Mesendoderm (in vitro differentiated cells): ENCODE data around the gene CUEDC2.
A peak's percentile ranks its signal among the peaks of the same experiment; 100 is the strongest.

Source experiments
- DNase-seq: peaks from one replicate; pipeline ENCODE4 v3.0.0; 2013
- H2AK5ac ChIP-seq: 2 replicates; pipeline ENCODE4 v1.6.1; 2013; ENCODE audit warnings: low read length, inconsistent platforms
- H2BK120ac ChIP-seq: 2 replicates; pipeline ENCODE4 v1.6.1; 2013; ENCODE audit warnings: low read depth, mild to moderate bottlenecking, low read length, moderate library complexity, mixed read lengths
- H2BK15ac ChIP-seq: replicated peaks from 2 replicates; pipeline ENCODE4 v1.6.1; 2013; ENCODE audit warnings: low read depth, mild to moderate bottlenecking, moderate library complexity
- H2BK5ac ChIP-seq: 2 replicates; pipeline ENCODE4 v1.6.1; 2013; ENCODE audit warnings: low read length, inconsistent platforms
- H3K18ac ChIP-seq: 2 replicates; pipeline ENCODE4 v1.6.1; 2013; ENCODE audit warnings: mild to moderate bottlenecking, low read length, mixed read lengths
- H3K23ac ChIP-seq: one replicate; pipeline ENCODE4 v1.6.1; 2013; ENCODE audit warnings: low read length
- H3K27ac ChIP-seq: 2 replicates; pipeline ENCODE4 v1.5.1; 2013; ENCODE audit warnings: low read depth, mild to moderate bottlenecking, inconsistent platforms, low read length, moderate library complexity
- H3K27me3 ChIP-seq: 2 replicates; pipeline ENCODE4 v1.6.1; 2013; ENCODE audit warnings: low read length, control low read depth, mild to moderate bottlenecking, inconsistent platforms; ENCODE audit not compliant: insufficient read depth, poor library complexity
- H3K36me3 ChIP-seq: 2 replicates; pipeline ENCODE4 v1.6.1; 2013; ENCODE audit warnings: low read length, inconsistent platforms; ENCODE audit not compliant: control insufficient read depth, insufficient read depth
- H3K4ac ChIP-seq: one replicate; pipeline ENCODE4 v1.6.1; 2013; ENCODE audit warnings: low read depth, mild to moderate bottlenecking, low read length, moderate library complexity
- H3K4me1 ChIP-seq: 2 replicates; pipeline ENCODE4 v1.6.1; 2013; ENCODE audit warnings: low read depth, low read length, inconsistent platforms; ENCODE audit not compliant: control insufficient read depth
- H3K4me2 ChIP-seq: 2 replicates; pipeline ENCODE4 v1.6.1; 2013; ENCODE audit warnings: low read length
- H3K4me3 ChIP-seq: 2 replicates; pipeline ENCODE4 v1.5.1; 2013; ENCODE audit warnings: mild to moderate bottlenecking, low read length
- H3K56ac ChIP-seq: one replicate; pipeline ENCODE4 v1.6.1; 2013; ENCODE audit warnings: low read length
- H3K79me1 ChIP-seq: 2 replicates; pipeline ENCODE4 v1.6.1; 2013; ENCODE audit warnings: low read length, inconsistent platforms
- H3K79me2 ChIP-seq: 2 replicates; pipeline ENCODE4 v1.6.1; 2013; ENCODE audit warnings: mild to moderate bottlenecking, low read length; ENCODE audit not compliant: control insufficient read depth, insufficient read depth
- H3K9ac ChIP-seq: 2 replicates; pipeline ENCODE4 v1.6.1; 2013; ENCODE audit warnings: low read length, inconsistent platforms
- H4K5ac ChIP-seq: one replicate; pipeline ENCODE4 v1.6.1; 2013; ENCODE audit warnings: low read length
- H4K8ac ChIP-seq: one replicate; pipeline ENCODE4 v1.6.1; 2013; ENCODE audit warnings: low read depth, mild to moderate bottlenecking, control low read depth, low read length, moderate library complexity
- WGBS: extraction: QIAGEN DNeasy Blood & Tissue Kit; methylation state at CpG from one replicate; pipeline ENCODE4 v1.1.7; 2013; ENCODE audit warnings: low lambda C conversion rate, missing lambda C conversion rate; ENCODE audit not compliant: insufficient coverage; ENCODE audit errors: extremely low coverage; 5-methylcytosine and 5-hydroxymethylcytosine counted together

CUEDC2 gene

DNA sequence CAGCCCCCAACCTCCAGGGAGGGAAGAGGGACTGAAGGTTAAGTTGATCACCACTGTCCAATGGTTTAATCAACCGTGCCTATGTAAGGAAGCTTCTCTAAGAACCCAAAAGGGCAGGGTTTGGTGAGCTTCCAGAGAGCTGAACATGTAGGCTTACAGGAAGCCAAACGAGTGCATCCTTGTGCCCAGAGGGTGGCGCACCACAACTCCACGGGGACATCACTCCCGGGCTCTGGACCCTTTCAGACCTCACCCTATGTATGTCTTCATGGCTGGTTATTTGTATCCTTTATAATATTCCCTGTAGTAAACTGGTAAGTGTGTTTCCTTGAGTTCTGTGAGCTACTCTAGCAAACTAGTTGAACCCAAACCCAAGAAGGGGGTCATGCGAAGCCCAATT lies 48.3 kb downstream of the CUEDC2 start:
- Histone ChIP-seq H3K36me3 (peaks cover 4% of the 10 kb centered on the region), H3K4ac (no peak overlapping the region), H2AK5ac (no peak overlapping the region), H4K8ac (no peak overlapping the region), H3K79me1 (no peaks in the 10 kb centered on the region), H3K4me1 (no peaks in the 10 kb centered on the region), H3K4me3 (no peak overlapping the region), H3K4me2 (no peak overlapping the region), H2BK120ac (no peak overlapping the region), H3K18ac (no peak overlapping the region), H3K56ac (no peak overlapping the region), H3K23ac (no peak overlapping the region), H3K27me3 (no peaks in the 10 kb centered on the region), H4K5ac (no peak overlapping the region), H3K9ac (no peak overlapping the region), H2BK15ac (no peak overlapping the region), H2BK5ac (no peak overlapping the region), H3K79me2 (no peaks in the 10 kb centered on the region), H3K27ac (no peak overlapping the region)
- DNase-seq, result peak; percentile 58
- WGBS, result no CpG with 5 or more reads among the region's 6 CpGs

DNA sequence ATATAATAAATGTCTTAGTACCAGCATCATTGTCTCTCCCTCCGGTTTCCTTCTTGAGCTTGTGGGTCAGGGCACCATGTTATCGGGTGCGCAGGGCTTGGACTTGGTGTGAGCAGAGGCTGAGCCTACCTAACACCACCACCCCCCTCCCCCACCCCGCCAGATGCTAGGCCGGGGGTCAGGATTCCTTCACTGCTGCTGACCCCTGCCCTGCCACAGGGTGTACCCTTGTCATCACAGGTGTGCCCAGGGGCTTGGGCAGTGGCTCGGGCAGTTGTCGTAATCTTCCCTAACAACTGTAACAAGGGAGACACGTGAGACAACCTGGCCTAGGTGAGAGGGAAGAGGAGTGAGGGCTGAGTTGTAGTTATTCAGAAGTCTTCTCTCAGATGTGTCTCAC lies 49.5 kb downstream of the CUEDC2 start:
- Histone ChIP-seq H3K27ac (no peak overlapping the region), H2BK15ac (no peak overlapping the region), H3K27me3 (no peaks in the 10 kb centered on the region), H3K4me2 (no peak overlapping the region), H3K23ac (no peak overlapping the region), H3K79me2 (no peaks in the 10 kb centered on the region), H3K36me3 (peaks cover 6% of the 10 kb centered on the region), H3K79me1 (no peaks in the 10 kb centered on the region), H3K4me3 (no peak overlapping the region), H3K9ac (no peak overlapping the region), H3K4ac (no peak overlapping the region), H2BK5ac (no peak overlapping the region), H4K5ac (no peak overlapping the region), H3K56ac (no peak overlapping the region), H3K4me1 (no peaks in the 10 kb centered on the region), H4K8ac (no peak overlapping the region), H3K18ac (no peak overlapping the region), H2BK120ac (no peak overlapping the region), H2AK5ac (no peak overlapping the region)
- no CpG with 5 or more reads among the region's 8 CpGs for WGBS
- DNase-seq, result no peak

DNA sequence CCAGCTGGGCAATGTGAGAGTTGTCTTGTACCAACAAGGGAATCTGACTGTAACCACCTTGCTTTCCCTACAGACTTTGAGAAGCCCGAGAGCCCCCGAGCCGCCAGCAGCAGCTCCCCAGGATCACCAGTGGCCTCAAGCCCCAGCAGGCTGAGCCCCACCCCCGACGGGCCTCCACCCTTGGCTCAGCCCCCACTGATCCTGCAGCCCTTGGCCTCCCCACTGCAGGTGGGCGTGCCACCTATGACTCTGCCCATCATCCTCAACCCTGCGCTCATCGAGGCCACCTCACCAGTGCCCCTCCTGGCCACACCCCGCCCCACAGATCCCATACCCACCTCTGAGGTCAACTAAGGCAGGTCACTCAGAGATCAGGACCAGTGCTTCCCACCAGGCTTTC lies 50.4 kb downstream of the CUEDC2 start:
- H4K8ac ChIP-seq, result no peak overlapping the region
- no peak overlapping the region for H3K23ac ChIP-seq
- no peak overlapping the region for H4K5ac ChIP-seq
- no peak overlapping the region for H2BK5ac ChIP-seq
- H2BK15ac ChIP-seq, result no peak overlapping the region
- no peak overlapping the region for H3K4me2 ChIP-seq
- WGBS, result no CpG with 5 or more reads among the region's 9 CpGs
- no peaks in the 10 kb centered on the region for H3K79me1 ChIP-seq
- H3K4ac ChIP-seq, result no peak overlapping the region
- H2BK120ac ChIP-seq, result no peak overlapping the region
- peaks cover 6% of the 10 kb centered on the region for H3K36me3 ChIP-seq
- no peak for DNase-seq
- H3K27ac ChIP-seq, result no peak overlapping the region
- H3K4me3 ChIP-seq, result no peak overlapping the region
- H2AK5ac ChIP-seq, result no peak overlapping the region
- H3K9ac ChIP-seq, result no peak overlapping the region
- H3K27me3 ChIP-seq, result no peaks in the 10 kb centered on the region
- no peaks in the 10 kb centered on the region for H3K4me1 ChIP-seq
- H3K56ac ChIP-seq, result no peak overlapping the region
- no peak overlapping the region for H3K18ac ChIP-seq
- no peaks in the 10 kb centered on the region for H3K79me2 ChIP-seq

DNA sequence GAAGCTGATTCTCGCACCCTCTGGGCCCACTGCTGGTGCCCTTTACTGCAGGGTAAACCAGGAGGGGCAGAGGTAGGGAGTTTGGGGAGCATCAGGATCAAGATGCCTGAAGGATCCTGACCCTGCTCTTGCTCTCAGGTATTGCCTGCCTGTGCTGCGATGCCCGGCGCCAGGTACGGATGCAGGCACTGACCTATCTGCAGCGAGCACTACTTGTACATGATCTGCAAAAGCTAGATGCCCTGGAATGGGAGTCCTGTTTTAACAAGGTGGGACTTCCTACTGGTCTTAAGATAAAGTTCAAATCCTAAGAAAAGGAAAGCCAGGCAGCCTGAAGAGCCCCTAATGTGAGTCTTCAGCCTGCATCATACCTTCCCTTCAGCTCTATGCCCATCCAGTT lies 53.0 kb downstream of the CUEDC2 start:
- no peak overlapping the region for H3K18ac ChIP-seq
- no CpG with 5 or more reads among the region's 6 CpGs for WGBS

DNA sequence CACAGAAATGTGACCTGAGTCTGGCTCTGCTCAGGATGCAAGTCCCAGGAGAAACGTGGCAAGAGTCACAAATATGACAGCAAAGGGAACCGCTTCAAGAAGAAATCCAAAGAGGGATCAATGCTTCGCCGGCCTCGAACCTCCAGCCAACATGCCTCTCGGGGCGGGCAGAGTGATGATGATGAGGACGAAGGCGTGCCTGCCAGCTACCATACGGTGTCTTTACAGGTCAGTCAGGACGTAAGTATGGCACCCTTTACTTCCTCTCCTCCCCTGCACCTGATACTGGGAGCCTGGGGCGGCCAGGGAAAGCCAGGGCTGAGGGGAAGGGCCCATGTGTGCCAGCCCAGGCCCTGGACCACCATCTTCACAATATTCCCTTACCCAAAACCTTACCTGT lies 55.5 kb downstream of the CUEDC2 start:
- H3K9ac ChIP-seq, result no peak overlapping the region
- no peaks in the 10 kb centered on the region for H3K27me3 ChIP-seq
- H2BK15ac ChIP-seq, result no peak overlapping the region
- H2BK5ac ChIP-seq, result no peak overlapping the region
- H3K4me1 ChIP-seq, result no peaks in the 10 kb centered on the region
- no peak overlapping the region for H3K27ac ChIP-seq
- no peak overlapping the region for H3K18ac ChIP-seq
- no peaks in the 10 kb centered on the region for H3K79me1 ChIP-seq
- H3K36me3 ChIP-seq, result peaks cover 9% of the 10 kb centered on the region
- no peak overlapping the region for H2BK120ac ChIP-seq
- no peak overlapping the region for H3K4me3 ChIP-seq
- H2AK5ac ChIP-seq, result no peak overlapping the region
- H3K79me2 ChIP-seq, result no peaks in the 10 kb centered on the region
- H4K8ac ChIP-seq, result no peak overlapping the region
- H3K4ac ChIP-seq, result no peak overlapping the region
- WGBS, result no CpG with 5 or more reads among the region's 12 CpGs
- H4K5ac ChIP-seq, result no peak overlapping the region
- H3K23ac ChIP-seq, result no peak overlapping the region
- DNase-seq, result no peak
- H3K56ac ChIP-seq, result no peak overlapping the region
- no peak overlapping the region for H3K4me2 ChIP-seq

More for the DNA sequence above, 53.0 kb downstream of the CUEDC2 start:
- H3K27ac ChIP-seq, result no peak overlapping the region
- no peak overlapping the region for H2BK120ac ChIP-seq
- no peak overlapping the region for H3K4me2 ChIP-seq
- H4K5ac ChIP-seq, result no peak overlapping the region
- H3K56ac ChIP-seq, result no peak overlapping the region
- H4K8ac ChIP-seq, result no peak overlapping the region
- no peak overlapping the region for H3K4me3 ChIP-seq
- peaks cover 9% of the 10 kb centered on the region for H3K36me3 ChIP-seq
- no peak overlapping the region for H3K4ac ChIP-seq
- DNase-seq, result no peak
- H3K27me3 ChIP-seq, result no peaks in the 10 kb centered on the region
- no peak overlapping the region for H2AK5ac ChIP-seq
- H2BK5ac ChIP-seq, result no peak overlapping the region
- no peaks in the 10 kb centered on the region for H3K79me1 ChIP-seq
- no peaks in the 10 kb centered on the region for H3K79me2 ChIP-seq
- no peaks in the 10 kb centered on the region for H3K4me1 ChIP-seq
- no peak overlapping the region for H3K23ac ChIP-seq
- no peak overlapping the region for H2BK15ac ChIP-seq
- H3K9ac ChIP-seq, result no peak overlapping the region

DNA sequence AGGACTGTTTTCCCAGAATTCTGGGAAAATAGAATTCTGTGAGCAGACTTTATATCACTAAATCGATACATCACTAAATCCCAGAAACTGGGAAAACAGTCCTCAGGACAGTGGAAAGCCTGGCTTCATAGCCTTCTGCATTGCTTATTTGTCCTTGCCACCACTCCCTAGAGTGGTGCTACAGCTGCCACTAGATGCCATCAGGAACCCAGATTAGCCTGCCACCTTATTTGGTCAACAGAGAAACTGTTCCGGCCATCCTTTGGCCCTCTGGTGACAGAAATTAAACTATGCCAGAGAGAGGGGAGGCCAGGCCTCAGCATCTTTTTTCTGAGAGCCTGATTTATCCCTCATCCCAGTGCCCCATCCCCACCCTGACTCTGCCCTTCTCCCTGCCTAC lies 56.5 kb downstream of the CUEDC2 start:
- Histone ChIP-seq H3K27ac (no peak overlapping the region), H3K79me2 (no peaks in the 10 kb centered on the region), H4K5ac (no peak overlapping the region), H3K79me1 (no peaks in the 10 kb centered on the region), H3K4me3 (no peak overlapping the region), H2BK5ac (no peak overlapping the region), H3K4me1 (no peaks in the 10 kb centered on the region), H3K4ac (no peak overlapping the region), H3K4me2 (no peak overlapping the region), H4K8ac (no peak overlapping the region), H3K36me3 (peaks cover 9% of the 10 kb centered on the region), H3K18ac (no peak overlapping the region), H3K23ac (no peak overlapping the region), H2BK15ac (no peak overlapping the region), H3K27me3 (no peaks in the 10 kb centered on the region), H2BK120ac (no peak overlapping the region), H3K9ac (no peak overlapping the region), H3K56ac (no peak overlapping the region), H2AK5ac (no peak overlapping the region)
- WGBS, result no CpG with 5 or more reads among the region's 2 CpGs
- DNase-seq, result no peak
